Keratinocyte (primary cell): Measurements from ENCODE around the gene FNDC7.

Experiments
- EZH2 ChIP-seq: IDR thresholded peaks from one replicate; pipeline ENCODE4 v1.6.1; 2012; ENCODE audit warnings: inconsistent platforms, mild to moderate bottlenecking, low read length, moderate library complexity
- TF ChIP-seq, protein P1 (sequence below), 3 experiments: IDR thresholded peaks in 1 of 3; conservative IDR thresholded peaks in 1 of 3; optimal IDR thresholded peaks in 1 of 3; 2 replicates in 2 of 3; 3 replicates in 1 of 3; pipeline versions ENCODE3 to v1.5.1; 2011; ENCODE audit warnings: low read length in 3 of 3, mild to moderate bottlenecking in 3 of 3, moderate library complexity in 2 of 3, control low read depth in 1 of 3, inconsistent platforms in 1 of 3; ENCODE audit not compliant: insufficient read depth in 2 of 3; ENCODE audit errors: extremely low read depth in 1 of 3

- TF ChIP-seq, protein P1, sequence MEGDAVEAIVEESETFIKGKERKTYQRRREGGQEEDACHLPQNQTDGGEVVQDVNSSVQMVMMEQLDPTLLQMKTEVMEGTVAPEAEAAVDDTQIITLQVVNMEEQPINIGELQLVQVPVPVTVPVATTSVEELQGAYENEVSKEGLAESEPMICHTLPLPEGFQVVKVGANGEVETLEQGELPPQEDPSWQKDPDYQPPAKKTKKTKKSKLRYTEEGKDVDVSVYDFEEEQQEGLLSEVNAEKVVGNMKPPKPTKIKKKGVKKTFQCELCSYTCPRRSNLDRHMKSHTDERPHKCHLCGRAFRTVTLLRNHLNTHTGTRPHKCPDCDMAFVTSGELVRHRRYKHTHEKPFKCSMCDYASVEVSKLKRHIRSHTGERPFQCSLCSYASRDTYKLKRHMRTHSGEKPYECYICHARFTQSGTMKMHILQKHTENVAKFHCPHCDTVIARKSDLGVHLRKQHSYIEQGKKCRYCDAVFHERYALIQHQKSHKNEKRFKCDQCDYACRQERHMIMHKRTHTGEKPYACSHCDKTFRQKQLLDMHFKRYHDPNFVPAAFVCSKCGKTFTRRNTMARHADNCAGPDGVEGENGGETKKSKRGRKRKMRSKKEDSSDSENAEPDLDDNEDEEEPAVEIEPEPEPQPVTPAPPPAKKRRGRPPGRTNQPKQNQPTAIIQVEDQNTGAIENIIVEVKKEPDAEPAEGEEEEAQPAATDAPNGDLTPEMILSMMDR (optimal IDR thresholded peaks at IDR 0.05 in 1 of 3, IDR thresholded peaks at IDR 0.05 in 1 of 3, conservative IDR thresholded peaks at IDR 0.05 in 1 of 3; ENCODE audit: extremely low read depth in 1 of 3, insufficient read depth in 2 of 3, low read length in 3 of 3): no peak
- TF ChIP-seq EZH2: no peak
Observed at GRCh38 chr1:108701176-108701849, 11.4 kb upstream of the FNDC7 start.
